Measurements from ENCODE around the gene RALGDS. TPM values are rescaled to one million over a fixed set of nuclear protein-coding genes. Genes with fewer than 3 reads are reported as not detected.

The RALGDS gene
- total RNA-seq, 1 donor from 2014 or later: 39.9 TPM

- no peak overlapping the region for H3K4me3 ChIP-seq (ENCODE audit: low read depth, low read length)
- no peaks in the 10 kb centered on the region for H3K36me3 ChIP-seq (ENCODE audit: control insufficient read depth, insufficient read depth, low read length)
- TF ChIP-seq, protein P1, sequence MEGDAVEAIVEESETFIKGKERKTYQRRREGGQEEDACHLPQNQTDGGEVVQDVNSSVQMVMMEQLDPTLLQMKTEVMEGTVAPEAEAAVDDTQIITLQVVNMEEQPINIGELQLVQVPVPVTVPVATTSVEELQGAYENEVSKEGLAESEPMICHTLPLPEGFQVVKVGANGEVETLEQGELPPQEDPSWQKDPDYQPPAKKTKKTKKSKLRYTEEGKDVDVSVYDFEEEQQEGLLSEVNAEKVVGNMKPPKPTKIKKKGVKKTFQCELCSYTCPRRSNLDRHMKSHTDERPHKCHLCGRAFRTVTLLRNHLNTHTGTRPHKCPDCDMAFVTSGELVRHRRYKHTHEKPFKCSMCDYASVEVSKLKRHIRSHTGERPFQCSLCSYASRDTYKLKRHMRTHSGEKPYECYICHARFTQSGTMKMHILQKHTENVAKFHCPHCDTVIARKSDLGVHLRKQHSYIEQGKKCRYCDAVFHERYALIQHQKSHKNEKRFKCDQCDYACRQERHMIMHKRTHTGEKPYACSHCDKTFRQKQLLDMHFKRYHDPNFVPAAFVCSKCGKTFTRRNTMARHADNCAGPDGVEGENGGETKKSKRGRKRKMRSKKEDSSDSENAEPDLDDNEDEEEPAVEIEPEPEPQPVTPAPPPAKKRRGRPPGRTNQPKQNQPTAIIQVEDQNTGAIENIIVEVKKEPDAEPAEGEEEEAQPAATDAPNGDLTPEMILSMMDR (IDR thresholded peaks at IDR 0.05; ENCODE audit: insufficient read depth, low read length, poor library complexity, severe bottlenecking): no peak
- DNase-seq (ENCODE audit: low read depth): no peak
- H3K27me3 ChIP-seq (ENCODE audit: control insufficient read depth, insufficient read depth, low read length): no peaks in the 10 kb centered on the region
Measured at GRCh38 chr9:133134388-133135145, 13.5 kb upstream of the RALGDS start.

DNA sequence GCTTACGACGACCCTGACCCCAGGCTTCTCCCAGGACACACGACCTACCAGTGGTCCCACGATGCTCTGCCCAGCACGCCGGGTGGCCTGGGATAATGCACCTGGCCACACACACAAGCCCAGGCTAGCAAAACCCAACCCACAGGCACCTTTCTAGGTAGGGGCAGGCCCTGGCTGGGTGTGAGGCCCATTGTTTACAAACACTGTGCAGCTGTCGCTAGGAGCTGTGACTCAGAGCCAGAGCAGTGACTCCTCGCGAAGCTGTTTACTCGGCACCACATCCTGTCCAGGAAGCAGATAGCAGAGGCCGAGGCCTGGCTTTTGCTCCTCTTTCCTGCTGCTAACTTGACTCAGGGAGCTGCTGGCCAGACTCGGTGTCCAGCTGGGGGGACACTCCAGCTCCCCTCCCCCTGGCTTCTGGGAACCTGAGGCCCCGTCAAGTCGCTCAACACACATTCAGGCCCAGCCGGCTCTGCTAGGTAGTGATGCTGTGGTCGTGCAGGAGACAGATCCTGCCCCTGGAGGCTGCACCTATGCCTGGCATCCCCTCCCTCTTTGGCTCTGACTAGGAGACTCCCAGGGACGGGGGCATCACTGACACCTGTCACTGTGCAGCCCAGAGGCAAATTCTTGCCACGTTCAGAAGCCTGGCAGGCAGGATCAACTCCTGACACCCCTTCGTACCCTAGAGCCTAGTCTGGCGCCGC lies 12.8 kb upstream of the RALGDS start:
- no peaks in the 10 kb centered on the region for H3K36me3 ChIP-seq (ENCODE audit: control insufficient read depth, insufficient read depth, low read length)
- TF ChIP-seq, protein P1 (IDR thresholded peaks at IDR 0.05; ENCODE audit: insufficient read depth, low read length, poor library complexity, severe bottlenecking): no peak
- no peak overlapping the region for H3K4me3 ChIP-seq (ENCODE audit: low read depth, low read length)
- H3K27me3 ChIP-seq (ENCODE audit: control insufficient read depth, insufficient read depth, low read length): no peaks in the 10 kb centered on the region
- DNase-seq (ENCODE audit: low read depth): peak; percentile 90

GRCh38 chr9:133132174-133132573 lies 11.1 kb upstream of the RALGDS start:
- TF ChIP-seq, protein P1 (IDR thresholded peaks at IDR 0.05; ENCODE audit: insufficient read depth, low read length, poor library complexity, severe bottlenecking): no peak
- Histone ChIP-seq H3K36me3 (ENCODE audit: control insufficient read depth, insufficient read depth, low read length) (no peaks in the 10 kb centered on the region), H3K4me3 (ENCODE audit: low read depth, low read length) (no peak overlapping the region), H3K27me3 (ENCODE audit: control insufficient read depth, insufficient read depth, low read length) (no peaks in the 10 kb centered on the region)
- no peak for DNase-seq (ENCODE audit: low read depth)

GRCh38 chr9:133131506-133131905 lies 10.5 kb upstream of the RALGDS start:
- DNase-seq (ENCODE audit: low read depth): no peak
- no peaks in the 10 kb centered on the region for H3K27me3 ChIP-seq (ENCODE audit: control insufficient read depth, insufficient read depth, low read length)
- TF ChIP-seq, protein P1 (IDR thresholded peaks at IDR 0.05; ENCODE audit: insufficient read depth, low read length, poor library complexity, severe bottlenecking): no peak
- H3K4me3 ChIP-seq (ENCODE audit: low read depth, low read length): no peak overlapping the region
- H3K36me3 ChIP-seq (ENCODE audit: control insufficient read depth, insufficient read depth, low read length): no peaks in the 10 kb centered on the region

- no peak overlapping the region for H3K4me3 ChIP-seq (ENCODE audit: low read depth, low read length)
- TF ChIP-seq, protein P1 (IDR thresholded peaks at IDR 0.05; ENCODE audit: insufficient read depth, low read length, poor library complexity, severe bottlenecking): no peak
- no peaks in the 10 kb centered on the region for H3K36me3 ChIP-seq (ENCODE audit: control insufficient read depth, insufficient read depth, low read length)
- H3K27me3 ChIP-seq (ENCODE audit: control insufficient read depth, insufficient read depth, low read length): no peaks in the 10 kb centered on the region
- DNase-seq (ENCODE audit: low read depth): no peak
Measured at GRCh38 chr9:133130685-133131244, 9.7 kb upstream of the RALGDS start.
